Measurements from ENCODE around the gene P2RY11.

DNA sequence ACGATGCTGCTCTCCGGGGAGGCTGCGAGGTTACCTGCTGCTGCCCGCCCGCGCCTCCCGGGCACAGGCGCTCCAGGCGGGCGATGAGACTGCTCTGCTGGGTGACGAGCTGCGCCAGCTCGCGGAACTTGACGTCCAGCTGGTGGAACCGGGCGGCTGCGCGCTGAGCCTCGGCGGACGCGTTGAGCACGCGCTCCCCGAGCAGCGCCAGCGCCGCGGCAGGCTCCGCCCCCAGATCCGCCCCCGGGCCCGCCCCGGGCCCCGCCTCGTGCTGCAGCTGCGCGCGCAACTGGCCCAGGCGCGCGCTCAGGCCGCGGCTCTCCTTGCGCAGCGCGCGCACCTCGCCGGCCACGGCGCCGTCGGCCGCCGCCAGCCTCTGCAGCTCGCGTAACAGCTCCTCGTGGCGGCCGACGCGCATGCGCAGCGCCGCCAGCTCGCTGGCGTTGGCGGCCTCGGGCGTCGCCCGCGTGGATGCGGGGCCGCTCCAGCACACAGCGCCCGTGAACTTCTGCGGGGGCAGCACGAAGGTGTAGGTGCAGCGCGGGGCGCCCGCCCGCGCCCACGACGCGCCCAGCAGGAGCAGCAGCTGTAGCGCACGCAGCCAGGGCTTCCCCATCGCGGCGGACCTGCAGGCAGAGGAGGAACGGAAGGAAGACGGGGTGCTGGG, 15.4 kb upstream of the P2RY11 start:
- TF ChIP-seq, protein P1, sequence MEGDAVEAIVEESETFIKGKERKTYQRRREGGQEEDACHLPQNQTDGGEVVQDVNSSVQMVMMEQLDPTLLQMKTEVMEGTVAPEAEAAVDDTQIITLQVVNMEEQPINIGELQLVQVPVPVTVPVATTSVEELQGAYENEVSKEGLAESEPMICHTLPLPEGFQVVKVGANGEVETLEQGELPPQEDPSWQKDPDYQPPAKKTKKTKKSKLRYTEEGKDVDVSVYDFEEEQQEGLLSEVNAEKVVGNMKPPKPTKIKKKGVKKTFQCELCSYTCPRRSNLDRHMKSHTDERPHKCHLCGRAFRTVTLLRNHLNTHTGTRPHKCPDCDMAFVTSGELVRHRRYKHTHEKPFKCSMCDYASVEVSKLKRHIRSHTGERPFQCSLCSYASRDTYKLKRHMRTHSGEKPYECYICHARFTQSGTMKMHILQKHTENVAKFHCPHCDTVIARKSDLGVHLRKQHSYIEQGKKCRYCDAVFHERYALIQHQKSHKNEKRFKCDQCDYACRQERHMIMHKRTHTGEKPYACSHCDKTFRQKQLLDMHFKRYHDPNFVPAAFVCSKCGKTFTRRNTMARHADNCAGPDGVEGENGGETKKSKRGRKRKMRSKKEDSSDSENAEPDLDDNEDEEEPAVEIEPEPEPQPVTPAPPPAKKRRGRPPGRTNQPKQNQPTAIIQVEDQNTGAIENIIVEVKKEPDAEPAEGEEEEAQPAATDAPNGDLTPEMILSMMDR (IDR thresholded peaks at IDR 0.05): peak in 2 of 4 experiments; percentile 31 to 37
- TF ChIP-seq POLR2A (IDR thresholded peaks at IDR 0.05) (peak; percentile 11), POLR2AphosphoS5 (IDR thresholded peaks at IDR 0.05) (peak; percentile 62)
